GM23248 (cell line): ENCODE data around the gene MARCHF2.

Experiments
- EZH2 ChIP-seq: fragments of 200-600 bp; sonication (generic); IDR thresholded peaks from 2 replicates; pipeline ENCODE4 v1.6.1; 2018; ENCODE audit warnings: antibody characterized with exemption, mild to moderate bottlenecking; ENCODE audit not compliant: insufficient read depth, poor library complexity, severe bottlenecking
- EZH2phosphoT487 ChIP-seq: fragments of 200-600 bp; sonication (generic); IDR thresholded peaks from 2 replicates; pipeline ENCODE4 v1.6.1; 2018; ENCODE audit warnings: antibody characterized with exemption, moderate library complexity, mild to moderate bottlenecking, low read depth; ENCODE audit not compliant: insufficient read depth

DNA sequence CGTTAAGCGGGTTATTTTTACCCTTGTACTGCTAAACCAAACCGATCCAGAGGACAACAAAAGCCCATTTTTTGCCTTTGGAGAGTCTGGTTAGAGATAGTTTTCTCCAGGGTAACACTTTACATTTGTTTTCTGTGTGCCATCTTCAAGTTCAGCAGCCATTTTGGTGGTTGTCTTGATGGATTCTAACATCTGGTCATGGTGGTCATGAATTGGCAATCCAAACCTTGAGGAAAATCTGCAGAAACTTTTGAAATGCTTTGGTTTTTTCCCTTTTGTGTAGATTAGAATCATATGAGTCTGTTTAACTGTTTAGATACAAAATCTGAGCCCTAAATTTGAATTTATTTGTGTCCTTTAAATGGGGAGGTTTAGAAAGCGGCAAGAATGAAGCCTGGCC is 48.3 kb downstream of the MARCHF2 start:
- TF ChIP-seq EZH2 = no peak
- no peak for TF ChIP-seq EZH2phosphoT487
